Left lung (tissue), 10 donors: ENCODE results near the gene EYA2. TPM values are rescaled to one million over a fixed set of nuclear protein-coding genes. Genes with fewer than 3 reads are reported as not detected.

Experiments
- ATAC-seq: fragments of 200-7000 bp; cut with Tn5 transposase; one replicate; pipeline ENCODE4 v1.9.1; 2020; ENCODE audit warnings: moderate library complexity
- DNase-seq, 4 donors: peaks; one replicate each; pipeline ENCODE4 v3.0.0-alpha.2; 2013 to 2020
- H3K27ac ChIP-seq, 2 donors: fragments of 200-600 bp; sonication (generic) in 1 of 2; one replicate each; pipeline versions ENCODE4 v1.5.0 to v1.8.0; 2020 to 2021
- H3K27me3 ChIP-seq, 2 donors: fragments of 200-600 bp; sonication (generic) in 1 of 2; one replicate each; pipeline versions ENCODE4 v1.5.0 to v1.8.0; 2020 to 2021
- H3K36me3 ChIP-seq, 2 donors: fragments of 200-600 bp; sonication (generic) in 1 of 2; one replicate each; pipeline versions ENCODE4 v1.5.0 to v1.8.0; 2020 to 2021
- H3K4me1 ChIP-seq, 2 donors: fragments of 200-600 bp; one replicate each; pipeline ENCODE4 v1.8.0; 2021
- H3K4me3 ChIP-seq, 2 donors: fragments of 200-600 bp; sonication (generic) in 1 of 2; one replicate each; pipeline versions ENCODE4 v1.5.0 to v1.8.0; 2020 to 2021; ENCODE audit warnings: mild to moderate bottlenecking in 1 of 2
- H3K9me3 ChIP-seq, 2 donors: fragments of 200-600 bp; sonication (generic) in 1 of 2; one replicate each; pipeline versions ENCODE4 v1.5.0 to v1.8.0; 2020 to 2021
- intact Hi-C, 2 donors: fragments of 100-400 bp; cut with DNase I; formaldehyde crosslinking; loops; one replicate each; pipeline versions ENCODE4 v1.11.2 to v1.14.2; 2022
- polyA plus RNA-seq, 6 donors: library from polyadenylated mRNA; unstranded; fragments of 120-200 nt; gene quantifications; one replicate each; pipeline ENCODE4 v1.2.1, GENCODE V29; 2013; ENCODE audit not compliant: insufficient read length in 6 of 6
- total RNA-seq, 2 donors: library from RNA; stranded (reverse); fragmentation: NEBNext Ultra II Directional; extraction: Animal tissue kit (Norgen Biotek cat#: 25700); gene quantifications; one replicate each; pipeline ENCODE4 v1.2.1, GENCODE V29; 2021
- TF ChIP-seq, protein P1 (sequence below), 2 donors: fragments of 200-600 bp; sonication (generic) in 1 of 2; IDR thresholded peaks; one replicate each; pipeline versions ENCODE4 v1.5.0 to v1.8.0; 2021; ENCODE audit warnings: antibody characterized with exemption in 2 of 2
- donor health status: DM: no; HTN: yes; CAD: no.
- donor health status: DM: no; HTN: no; CAD: no.

The EYA2 gene
- total and polyA plus RNA-seq, 8 donors: 0.77 to 2.3 (median 1.2) TPM

DNA sequence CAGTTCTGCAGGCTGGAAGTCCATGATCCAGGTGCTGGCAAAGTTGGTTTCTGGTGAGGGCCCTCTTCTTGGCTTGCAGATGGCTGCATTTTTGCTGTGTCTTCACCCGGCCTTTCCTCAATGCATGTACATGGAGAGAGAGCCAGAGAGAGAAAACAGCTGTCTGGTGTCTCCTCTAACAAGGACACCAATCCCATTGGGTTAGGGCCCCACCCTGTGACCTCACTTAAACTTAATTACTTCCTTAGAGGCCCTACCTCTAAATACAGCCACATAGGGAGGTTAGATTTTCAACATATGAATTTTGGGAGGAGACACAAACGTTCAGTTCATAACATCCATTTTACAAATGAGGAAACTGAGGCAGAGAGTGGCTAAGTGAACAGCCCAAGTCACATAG, 259.4 kb downstream of the EYA2 start:
- intact Hi-C loops: loop anchor here in 1 of 2 donors (10.0 kb wide), 1 partner anchor 389 kb away; no protein-coding TSS in a partner anchor
- H3K27me3 ChIP-seq: no peaks in the 10 kb centered on the region

GRCh38 chr20:47156301-47157137, 261.9 kb downstream of the EYA2 start:
- DNase-seq (peak in 1 of 4 donors; percentile 13), ATAC-seq (peak; percentile 94)
- Histone ChIP-seq H3K4me1 (no peaks in the 10 kb centered on the region), H3K4me3 (no peak overlapping the region), H3K36me3 (no peaks in the 10 kb centered on the region), H3K27me3 (no peaks in the 10 kb centered on the region), H3K27ac (no peak overlapping the region), H3K9me3 (no peaks in the 10 kb centered on the region)
- intact Hi-C loops: loop anchor here in 1 of 2 donors (10.0 kb wide), 1 partner anchor 392 kb away; no protein-coding TSS in a partner anchor
- TF ChIP-seq, protein P1, sequence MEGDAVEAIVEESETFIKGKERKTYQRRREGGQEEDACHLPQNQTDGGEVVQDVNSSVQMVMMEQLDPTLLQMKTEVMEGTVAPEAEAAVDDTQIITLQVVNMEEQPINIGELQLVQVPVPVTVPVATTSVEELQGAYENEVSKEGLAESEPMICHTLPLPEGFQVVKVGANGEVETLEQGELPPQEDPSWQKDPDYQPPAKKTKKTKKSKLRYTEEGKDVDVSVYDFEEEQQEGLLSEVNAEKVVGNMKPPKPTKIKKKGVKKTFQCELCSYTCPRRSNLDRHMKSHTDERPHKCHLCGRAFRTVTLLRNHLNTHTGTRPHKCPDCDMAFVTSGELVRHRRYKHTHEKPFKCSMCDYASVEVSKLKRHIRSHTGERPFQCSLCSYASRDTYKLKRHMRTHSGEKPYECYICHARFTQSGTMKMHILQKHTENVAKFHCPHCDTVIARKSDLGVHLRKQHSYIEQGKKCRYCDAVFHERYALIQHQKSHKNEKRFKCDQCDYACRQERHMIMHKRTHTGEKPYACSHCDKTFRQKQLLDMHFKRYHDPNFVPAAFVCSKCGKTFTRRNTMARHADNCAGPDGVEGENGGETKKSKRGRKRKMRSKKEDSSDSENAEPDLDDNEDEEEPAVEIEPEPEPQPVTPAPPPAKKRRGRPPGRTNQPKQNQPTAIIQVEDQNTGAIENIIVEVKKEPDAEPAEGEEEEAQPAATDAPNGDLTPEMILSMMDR (IDR thresholded peaks at IDR 0.05): no peak

More for the DNA sequence above, 259.4 kb downstream of the EYA2 start:
- Histone ChIP-seq H3K4me1 (no peaks in the 10 kb centered on the region), H3K36me3 (no peaks in the 10 kb centered on the region), H3K4me3 (no peak overlapping the region), H3K9me3 (no peaks in the 10 kb centered on the region), H3K27ac (no peak overlapping the region)
- ATAC-seq (no peak), DNase-seq (no peak)
- TF ChIP-seq, protein P1 (IDR thresholded peaks at IDR 0.05): no peak

DNA sequence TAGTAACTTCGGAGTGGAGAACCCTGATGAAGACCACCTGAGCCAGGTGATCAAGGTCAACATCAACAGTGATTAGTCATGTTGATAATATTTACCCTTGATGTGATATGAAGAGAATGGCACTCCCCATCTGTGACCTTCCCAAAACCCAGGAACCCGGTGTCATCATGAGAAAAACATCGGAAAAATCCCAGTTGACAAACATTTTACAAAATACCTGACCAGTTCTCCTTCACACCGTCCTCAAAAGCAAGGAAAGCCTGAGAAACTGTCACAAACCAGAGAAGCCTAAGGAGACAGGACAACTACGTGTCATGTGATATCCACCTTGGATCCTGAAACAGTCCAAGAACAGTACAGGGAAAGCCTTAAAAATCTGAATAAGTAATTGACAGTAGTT, 264.5 kb downstream of the EYA2 start:
- TF ChIP-seq, protein P1 (IDR thresholded peaks at IDR 0.05): no peak
- DNase-seq: no peak
- peaks cover 0 to 3% of the 10 kb centered on the region in 2 donors for H3K27me3 ChIP-seq
- intact Hi-C loops: loop anchor here in 1 of 2 donors (10.0 kb wide), 1 partner anchor 394 kb away; no protein-coding TSS in a partner anchor
- no peak for ATAC-seq
- no peak overlapping the region for H3K4me3 ChIP-seq
- no peaks in the 10 kb centered on the region for H3K36me3 ChIP-seq
- no peaks in the 10 kb centered on the region for H3K4me1 ChIP-seq
- H3K9me3 ChIP-seq: no peaks in the 10 kb centered on the region
- H3K27ac ChIP-seq: no peak overlapping the region

GRCh38 chr20:47160240-47160639, 265.6 kb downstream of the EYA2 start:
- ATAC-seq (no peak), DNase-seq (no peak)
- Histone ChIP-seq H3K4me1 (no peaks in the 10 kb centered on the region), H3K9me3 (no peaks in the 10 kb centered on the region), H3K4me3 (no peak overlapping the region), H3K27me3 (peaks cover 0 to 8% of the 10 kb centered on the region in 2 donors), H3K36me3 (no peaks in the 10 kb centered on the region), H3K27ac (no peak overlapping the region)
- TF ChIP-seq, protein P1 (IDR thresholded peaks at IDR 0.05): no peak
- intact Hi-C loops: no loop called here

GRCh38 chr20:47160992-47161391, 266.3 kb downstream of the EYA2 start:
- TF ChIP-seq, protein P1 (IDR thresholded peaks at IDR 0.05): no peak
- Histone ChIP-seq H3K36me3 (no peaks in the 10 kb centered on the region), H3K27me3 (peaks cover 0 to 8% of the 10 kb centered on the region in 2 donors), H3K9me3 (no peaks in the 10 kb centered on the region), H3K4me1 (no peaks in the 10 kb centered on the region), H3K4me3 (no peak overlapping the region), H3K27ac (no peak overlapping the region)
- DNase-seq (no peak), ATAC-seq (no peak)
- intact Hi-C loops: no loop called here
